Measurements from ENCODE around the gene SORCS3. TPM values are rescaled to one million over a fixed set of nuclear protein-coding genes. Genes with fewer than 3 reads are reported as not detected.
A peak's percentile ranks its signal among the peaks of the same experiment; 100 is the strongest.

The SORCS3 gene
- total and polyA plus RNA-seq, 2 experiments from 2014 or later = not detected

GRCh38 chr10:104819731-104820130 is 178.6 kb downstream of the SORCS3 start:
- H3K36me3 ChIP-seq (ENCODE audit: low read depth) = no peaks in the 10 kb centered on the region
- DNase-seq = no peak
- no peaks in the 10 kb centered on the region for H3F3A ChIP-seq (ENCODE audit: insufficient read depth)
- H3K9me2 ChIP-seq (ENCODE audit: insufficient read depth) = no peaks in the 10 kb centered on the region
- TF ChIP-seq EZH2 (IDR thresholded peaks at IDR 0.05; ENCODE audit: insufficient read depth, poor library complexity, severe bottlenecking) (no peak), EZH2phosphoT487 (IDR thresholded peaks at IDR 0.05; ENCODE audit: insufficient read depth, low read depth) (no peak)
- H2AFZ ChIP-seq = no peak overlapping the region
- no peaks in the 10 kb centered on the region for H3K79me2 ChIP-seq (ENCODE audit: insufficient read depth)
- H3K4me1 ChIP-seq (ENCODE audit: insufficient read depth) = no peaks in the 10 kb centered on the region
- H3K4me2 ChIP-seq (ENCODE audit: unreplicated experiment) = no peak overlapping the region
- no peak overlapping the region for H3K9ac ChIP-seq
- H3K9me3 ChIP-seq (ENCODE audit: low read depth) = no peaks in the 10 kb centered on the region
- H3K27ac ChIP-seq = no peak overlapping the region
- no peak overlapping the region for H3K4me3 ChIP-seq
- in situ Hi-C loops (cut with MboI) = no loop called here
- H3K27me3 ChIP-seq (replicated peaks; ENCODE audit: insufficient read depth) = no peaks in the 10 kb centered on the region
- H4K20me1 ChIP-seq (ENCODE audit: insufficient read depth) = no peaks in the 10 kb centered on the region
- 26 to 29% methylated on average over 2 of the region's 2 CpGs for WGBS, 2 experiments (ENCODE audit: low coverage in 1 of 2, low lambda C conversion rate in 2 of 2, missing lambda C conversion rate in 2 of 2)

- in situ Hi-C loops (cut with MboI) = no loop called here
- 16 to 19% methylated on average over 3 of the region's 3 CpGs for WGBS, 2 experiments (ENCODE audit: low coverage in 1 of 2, low lambda C conversion rate in 2 of 2, missing lambda C conversion rate in 2 of 2)
Measured at GRCh38 chr10:104822088-104822487, 181.0 kb downstream of the SORCS3 start.

GRCh38 chr10:104824380-104825006 is 183.4 kb downstream of the SORCS3 start:
- TF ChIP-seq EZH2 (IDR thresholded peaks at IDR 0.05; ENCODE audit: insufficient read depth, poor library complexity, severe bottlenecking) (no peak), EZH2phosphoT487 (IDR thresholded peaks at IDR 0.05; ENCODE audit: insufficient read depth, low read depth) (no peak)
- Histone ChIP-seq H3K36me3 (ENCODE audit: low read depth) (no peaks in the 10 kb centered on the region), H3K79me2 (ENCODE audit: insufficient read depth) (no peaks in the 10 kb centered on the region), H3F3A (ENCODE audit: insufficient read depth) (no peaks in the 10 kb centered on the region), H3K4me1 (ENCODE audit: insufficient read depth) (no peaks in the 10 kb centered on the region), H3K27ac (no peak overlapping the region), H2AFZ (no peak overlapping the region), H3K4me2 (ENCODE audit: unreplicated experiment) (no peak overlapping the region), H3K27me3 (replicated peaks; ENCODE audit: insufficient read depth) (no peaks in the 10 kb centered on the region), H3K9me3 (ENCODE audit: low read depth) (no peaks in the 10 kb centered on the region), H3K4me3 (no peak overlapping the region), H4K20me1 (ENCODE audit: insufficient read depth) (no peaks in the 10 kb centered on the region), H3K9me2 (ENCODE audit: insufficient read depth) (no peaks in the 10 kb centered on the region), H3K9ac (no peak overlapping the region)
- DNase-seq = peak; percentile 51
- WGBS, 2 experiments (ENCODE audit: low coverage in 1 of 2, low lambda C conversion rate in 2 of 2, missing lambda C conversion rate in 2 of 2) = 29 to 34% methylated on average over 6 of the region's 6 CpGs
- in situ Hi-C loops (cut with MboI) = no loop called here

More at GRCh38 chr10:104822088-104822487, 181.0 kb downstream of the SORCS3 start:
- no peak overlapping the region for H3K27ac ChIP-seq
- H3K9me2 ChIP-seq (ENCODE audit: insufficient read depth) = no peaks in the 10 kb centered on the region
- no peak overlapping the region for H3K4me2 ChIP-seq (ENCODE audit: unreplicated experiment)
- no peak for DNase-seq
- no peaks in the 10 kb centered on the region for H3K9me3 ChIP-seq (ENCODE audit: low read depth)
- H4K20me1 ChIP-seq (ENCODE audit: insufficient read depth) = no peaks in the 10 kb centered on the region
- H2AFZ ChIP-seq = no peak overlapping the region
- H3K9ac ChIP-seq = no peak overlapping the region
- H3K4me3 ChIP-seq = no peak overlapping the region
- no peaks in the 10 kb centered on the region for H3K36me3 ChIP-seq (ENCODE audit: low read depth)
- H3K79me2 ChIP-seq (ENCODE audit: insufficient read depth) = no peaks in the 10 kb centered on the region
- H3K27me3 ChIP-seq (replicated peaks; ENCODE audit: insufficient read depth) = no peaks in the 10 kb centered on the region
- H3K4me1 ChIP-seq (ENCODE audit: insufficient read depth) = no peaks in the 10 kb centered on the region
- no peaks in the 10 kb centered on the region for H3F3A ChIP-seq (ENCODE audit: insufficient read depth)
- no peak for TF ChIP-seq EZH2 (IDR thresholded peaks at IDR 0.05; ENCODE audit: insufficient read depth, poor library complexity, severe bottlenecking)
- TF ChIP-seq EZH2phosphoT487 (IDR thresholded peaks at IDR 0.05; ENCODE audit: insufficient read depth, low read depth) = no peak

GRCh38 chr10:104831272-104831671 is 190.2 kb downstream of the SORCS3 start:
- TF ChIP-seq EZH2 (IDR thresholded peaks at IDR 0.05; ENCODE audit: insufficient read depth, poor library complexity, severe bottlenecking) (no peak), EZH2phosphoT487 (IDR thresholded peaks at IDR 0.05; ENCODE audit: insufficient read depth, low read depth) (no peak)
- no peaks in the 10 kb centered on the region for H3K9me2 ChIP-seq (ENCODE audit: insufficient read depth)
- H3K79me2 ChIP-seq (ENCODE audit: insufficient read depth) = no peaks in the 10 kb centered on the region
- no peak overlapping the region for H3K27ac ChIP-seq
- no peaks in the 10 kb centered on the region for H3K27me3 ChIP-seq (replicated peaks; ENCODE audit: insufficient read depth)
- no peaks in the 10 kb centered on the region for H4K20me1 ChIP-seq (ENCODE audit: insufficient read depth)
- no peaks in the 10 kb centered on the region for H3K36me3 ChIP-seq (ENCODE audit: low read depth)
- no peak overlapping the region for H3K9ac ChIP-seq
- in situ Hi-C loops (cut with MboI) = no loop called here
- no peaks in the 10 kb centered on the region for H3K9me3 ChIP-seq (ENCODE audit: low read depth)
- WGBS, 2 experiments (ENCODE audit: low coverage in 1 of 2, low lambda C conversion rate in 2 of 2, missing lambda C conversion rate in 2 of 2) = 24 to 25% methylated on average over 5 of the region's 5 CpGs
- DNase-seq = no peak
- H3F3A ChIP-seq (ENCODE audit: insufficient read depth) = no peaks in the 10 kb centered on the region
- H3K4me3 ChIP-seq = no peak overlapping the region
- no peaks in the 10 kb centered on the region for H3K4me1 ChIP-seq (ENCODE audit: insufficient read depth)
- no peak overlapping the region for H2AFZ ChIP-seq
- no peak overlapping the region for H3K4me2 ChIP-seq (ENCODE audit: unreplicated experiment)
